ENCODE results near the gene PXMP4.
A peak's percentile ranks its signal among the peaks of the same experiment; 100 is the strongest.
"Not testable (repeated sequence)": the region's sequence is repeated elsewhere in the genome, so short reads cannot be mapped to it uniquely, and the experiment has no call there.

Gene PXMP4

GRCh38 chr20:33719989-33720709, at the start of gene PXMP4:
Gene PXMP4, minus strand, starts transcription at chr20:33720310. Its CDS starts 103 bp downstream, at chr20:33720207.
- DNase-seq = peak; percentile 99

GRCh38 chr20:33769043-33769442, 48.9 kb upstream of the PXMP4 start:
- no peak for DNase-seq

GRCh38 chr20:33767777-33768138, 47.6 kb upstream of the PXMP4 start:
- DNase-seq = no peak

GRCh38 chr20:33766686-33767085, 46.6 kb upstream of the PXMP4 start:
- DNase-seq = no peak

- DNase-seq = no peak
Observed at GRCh38 chr20:33765592-33765991, 45.5 kb upstream of the PXMP4 start.

GRCh38 chr20:33765099-33765498, 45.0 kb upstream of the PXMP4 start:
- DNase-seq = no peak

- no peak for DNase-seq
Observed at GRCh38 chr20:33761698-33762250, 41.7 kb upstream of the PXMP4 start.

- no peak for DNase-seq
Observed at GRCh38 chr20:33757458-33757857, 37.3 kb upstream of the PXMP4 start.

- no peak for DNase-seq
Observed at GRCh38 chr20:33757046-33757445, 36.9 kb upstream of the PXMP4 start.

GRCh38 chr20:33755936-33756490, 35.9 kb upstream of the PXMP4 start:
- DNase-seq = not testable (repeated sequence)

GRCh38 chr20:33753763-33754162, 33.7 kb upstream of the PXMP4 start:
- DNase-seq = no peak

GRCh38 chr20:33753143-33753542, 33.0 kb upstream of the PXMP4 start:
- DNase-seq = no peak

GRCh38 chr20:33751775-33752174, 31.7 kb upstream of the PXMP4 start:
- DNase-seq = no peak

GRCh38 chr20:33746325-33746998, 26.4 kb upstream of the PXMP4 start:
- DNase-seq = no peak

GRCh38 chr20:33744773-33745385, 24.8 kb upstream of the PXMP4 start:
- DNase-seq = no peak

- DNase-seq = no peak
Observed at GRCh38 chr20:33744181-33744580, 24.1 kb upstream of the PXMP4 start.

- DNase-seq = no peak
Observed at GRCh38 chr20:33740189-33740588, 20.1 kb upstream of the PXMP4 start.

GRCh38 chr20:33739493-33739892, 19.4 kb upstream of the PXMP4 start:
- no peak for DNase-seq

- DNase-seq = no peak
Observed at GRCh38 chr20:33736962-33737361, 16.9 kb upstream of the PXMP4 start.

GRCh38 chr20:33733654-33734576, 13.8 kb upstream of the PXMP4 start:
- DNase-seq = no peak

GRCh38 chr20:33732166-33732970, 12.3 kb upstream of the PXMP4 start:
- DNase-seq = peak; percentile 96
